HG02588 (cell line): ENCODE measurements around the gene CYP21A2.
"Not testable (repeated sequence)": the region's sequence is repeated elsewhere in the genome, so short reads cannot be mapped to it uniquely, and the experiment has no call there.

ENCODE experiments used
- ATAC-seq: cut with Tn5 transposase; IDR thresholded peaks from one replicate; pipeline ENCODE4 v1.9.1; 2021; ENCODE audit warnings: mild to moderate bottlenecking, moderate library complexity; ENCODE audit not compliant: unreplicated experiment

The CYP21A2 gene

GRCh38 chr6:32052626-32053025 lies 14.4 kb downstream of the CYP21A2 start:
- not testable (repeated sequence) for ATAC-seq

- ATAC-seq = not testable (repeated sequence)
These were observed 15.1 kb downstream of the CYP21A2 start for GRCh38 chr6:32053314-32053713.

GRCh38 chr6:32055756-32056155 lies 17.5 kb downstream of the CYP21A2 start:
- ATAC-seq = not testable (repeated sequence)

- no peak for ATAC-seq
These were observed 18.0 kb downstream of the CYP21A2 start for GRCh38 chr6:32056254-32056653.

- no peak for ATAC-seq
These were observed 19.8 kb downstream of the CYP21A2 start for GRCh38 chr6:32057966-32058365.

GRCh38 chr6:32058511-32058963 lies 20.3 kb downstream of the CYP21A2 start:
- ATAC-seq = no peak

GRCh38 chr6:32060966-32061655 lies 22.9 kb downstream of the CYP21A2 start:
- no peak for ATAC-seq

- ATAC-seq = no peak
These were observed 26.5 kb downstream of the CYP21A2 start for GRCh38 chr6:32064706-32065105.

- not testable (repeated sequence) for ATAC-seq
These were observed 29.3 kb downstream of the CYP21A2 start for GRCh38 chr6:32067521-32067920.

GRCh38 chr6:32068315-32068714 lies 30.1 kb downstream of the CYP21A2 start:
- not testable (repeated sequence) for ATAC-seq

- no peak for ATAC-seq
These were observed 30.7 kb downstream of the CYP21A2 start for GRCh38 chr6:32068867-32069266.

GRCh38 chr6:32069460-32069859 lies 31.2 kb downstream of the CYP21A2 start:
- no peak for ATAC-seq

- no peak for ATAC-seq
These were observed 31.8 kb downstream of the CYP21A2 start for GRCh38 chr6:32069878-32070515.

- ATAC-seq = no peak
These were observed 32.8 kb downstream of the CYP21A2 start for GRCh38 chr6:32070814-32071543.

GRCh38 chr6:32073101-32073500 lies 34.9 kb downstream of the CYP21A2 start:
- ATAC-seq = no peak

- no peak for ATAC-seq
These were observed 35.4 kb downstream of the CYP21A2 start for GRCh38 chr6:32073613-32074012.

GRCh38 chr6:32074996-32075532 lies 36.8 kb downstream of the CYP21A2 start:
- ATAC-seq = no peak

GRCh38 chr6:32075781-32076180 lies 37.6 kb downstream of the CYP21A2 start:
- no peak for ATAC-seq

GRCh38 chr6:32076321-32076809 lies 38.1 kb downstream of the CYP21A2 start:
- no peak for ATAC-seq

GRCh38 chr6:32079566-32080290 lies 41.5 kb downstream of the CYP21A2 start:
- ATAC-seq = no peak
